Hematopoietic multipotent progenitor cell treated with erythropoietin and hydrocortisone succinate and interleukin-3 and kit ligand, for 6 days (in vitro differentiated cells): Measurements from ENCODE around the gene TYMP.
A peak's percentile ranks its signal among the peaks of the same experiment; 100 is the strongest.

ENCODE experiments used
- DNase-seq: peaks from one replicate; pipeline ENCODE4 v3.0.0-alpha.2; 2015

TYMP gene

DNA sequence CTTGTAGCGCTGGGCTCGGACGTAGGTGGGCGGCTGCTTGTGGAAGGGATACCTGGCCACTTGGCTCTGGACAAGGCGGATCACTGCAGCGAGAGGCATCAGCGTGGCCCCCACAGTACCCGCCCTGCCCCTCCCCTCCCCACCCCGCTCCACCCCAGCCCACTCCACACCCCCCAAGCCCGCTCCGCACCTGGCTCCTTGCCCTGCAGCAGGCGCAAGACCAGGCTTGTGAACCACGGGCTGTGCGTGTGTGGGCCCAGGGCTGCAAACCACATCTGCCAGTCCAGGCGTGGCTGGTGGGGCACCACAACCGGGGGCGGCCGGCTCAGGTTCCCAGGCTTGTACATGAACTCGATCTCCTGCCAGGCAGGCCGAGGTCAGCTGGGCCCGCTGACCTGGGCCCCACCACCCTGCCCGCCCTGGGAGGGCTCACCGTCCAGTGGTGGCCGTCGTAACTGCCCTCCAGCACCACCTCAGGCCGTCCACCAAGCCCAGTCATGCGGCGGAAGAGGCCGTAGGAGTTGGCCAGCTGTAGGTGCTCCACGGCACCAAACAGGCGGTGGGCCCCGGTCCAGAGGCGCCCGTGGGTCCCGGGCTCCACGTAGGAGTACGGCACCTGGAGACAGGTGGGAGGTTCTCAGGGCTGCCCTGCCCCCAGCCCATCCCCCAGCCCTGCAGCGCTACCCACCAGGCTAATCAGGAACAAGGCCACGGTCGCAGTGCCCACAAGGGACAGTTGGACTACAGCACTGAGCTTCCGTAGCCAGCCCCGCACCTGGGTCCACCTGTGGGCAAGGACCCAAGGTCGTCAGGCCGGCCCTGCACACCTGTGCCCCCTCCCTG lies 25.2 kb downstream of the TYMP start:
- no peak for DNase-seq

DNA sequence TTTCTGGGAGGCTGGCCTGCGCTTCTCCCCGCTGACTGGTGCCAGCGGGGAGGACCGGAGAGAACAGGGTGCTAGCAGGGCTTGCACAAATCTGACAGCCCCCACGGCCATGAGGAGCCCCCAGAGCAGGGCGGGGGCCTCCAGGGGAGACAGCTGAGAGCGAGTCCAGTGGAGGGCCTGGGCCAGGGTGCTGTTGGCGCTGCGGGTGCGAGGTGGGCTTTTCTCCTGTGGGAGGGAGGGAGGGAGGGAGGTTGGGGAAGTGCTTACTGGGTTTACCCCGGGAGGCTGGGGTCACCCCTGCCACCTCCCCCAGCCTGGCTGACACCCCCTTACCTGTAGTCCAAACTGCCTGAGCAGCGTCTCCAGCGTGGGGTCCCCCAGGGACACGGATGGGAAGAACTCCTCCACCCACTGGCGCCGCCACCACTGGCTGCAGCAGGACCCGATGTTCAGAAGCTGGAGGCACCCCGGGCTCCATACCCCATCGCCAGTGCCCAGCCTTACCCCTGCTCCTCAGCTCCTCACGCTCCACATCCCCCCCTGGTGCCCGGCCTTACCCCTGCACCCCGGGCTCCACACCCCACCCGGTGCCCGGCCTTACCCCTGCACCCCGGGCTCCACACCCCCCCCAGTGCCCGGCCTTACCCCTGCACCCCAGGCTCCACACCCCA lies 26.2 kb downstream of the TYMP start:
- DNase-seq, result peak; percentile 47

DNA sequence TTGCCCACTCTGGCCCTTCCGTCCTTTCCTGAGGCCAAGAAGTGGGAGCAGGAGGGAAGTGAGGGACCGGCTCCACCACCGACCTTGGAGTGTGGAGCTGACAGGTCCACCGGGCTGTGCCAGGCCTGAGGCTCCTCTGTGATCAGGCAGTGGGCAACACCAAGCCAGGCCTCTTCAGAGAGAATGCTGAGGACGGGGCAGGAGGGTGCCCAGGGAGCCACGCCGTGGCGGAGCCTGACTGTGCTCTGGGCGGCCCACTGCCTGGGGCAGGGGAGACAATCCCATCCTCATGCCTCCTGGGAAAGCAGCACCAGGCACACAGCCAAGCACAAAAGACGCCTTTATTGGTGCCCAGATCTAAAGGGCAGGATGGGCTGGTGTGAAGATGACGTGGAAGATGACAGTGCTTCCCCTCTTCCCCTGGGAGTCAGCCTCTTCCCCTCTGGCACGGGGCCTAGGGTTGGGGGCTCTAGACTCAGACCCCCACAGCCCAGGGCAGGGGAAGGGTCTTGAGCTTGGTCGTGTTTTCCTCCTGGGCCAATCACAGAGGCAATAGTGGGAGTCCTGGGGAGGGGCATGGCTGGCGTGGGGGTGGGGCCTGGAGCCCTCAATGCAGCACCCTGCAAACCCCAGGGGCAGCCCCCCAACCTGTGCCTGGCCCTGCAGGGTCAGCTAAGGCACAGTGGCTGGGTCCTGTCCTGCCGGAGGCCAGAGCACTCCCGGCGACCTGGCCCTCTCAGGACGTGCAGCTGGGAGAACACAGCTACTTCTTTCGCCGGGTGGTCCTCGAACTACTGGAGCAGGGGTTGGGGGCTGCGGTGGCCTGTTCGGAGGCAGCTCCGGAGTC lies 27.0 kb downstream of the TYMP start:
- no peak for DNase-seq

DNA sequence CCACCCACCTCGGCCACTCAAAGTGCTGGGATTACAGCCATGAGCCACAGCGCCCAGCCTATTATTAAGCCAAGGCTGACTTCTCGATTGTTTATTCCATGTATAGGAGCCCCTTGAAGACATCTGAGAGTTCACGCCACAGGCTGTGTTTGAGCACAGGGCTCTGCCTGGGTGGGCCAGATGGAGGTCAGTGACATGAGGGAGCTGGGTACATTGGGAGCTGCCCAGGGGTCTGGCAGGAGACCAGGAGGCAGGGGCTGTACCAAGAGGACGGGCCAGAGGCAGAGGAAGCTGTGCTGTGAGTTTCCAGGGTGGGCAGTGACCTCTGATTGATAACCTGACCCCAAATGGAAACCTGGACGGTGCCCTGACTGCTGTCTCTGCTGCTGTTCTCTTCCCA lies 27.7 kb downstream of the TYMP start:
- DNase-seq, result no peak

DNA sequence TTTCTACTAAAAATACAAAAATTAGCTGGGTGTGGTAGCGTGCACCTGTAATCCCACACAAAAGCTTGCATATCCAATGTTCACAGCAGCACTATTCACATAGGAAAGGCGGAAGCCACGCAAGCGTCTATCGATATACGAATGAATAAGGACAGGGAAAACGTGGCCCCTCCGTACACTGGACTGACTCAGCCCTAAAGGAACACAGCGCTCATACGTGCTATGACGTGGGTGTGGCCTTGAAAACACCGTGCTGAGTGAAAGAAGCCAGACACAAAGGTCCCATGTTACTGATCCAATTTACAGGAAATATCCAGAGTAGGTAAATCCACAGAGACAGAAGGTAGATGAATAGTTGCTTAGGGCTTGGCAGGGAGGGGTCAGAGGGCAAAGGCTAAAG lies 29.4 kb downstream of the TYMP start:
- DNase-seq, result no peak

DNA sequence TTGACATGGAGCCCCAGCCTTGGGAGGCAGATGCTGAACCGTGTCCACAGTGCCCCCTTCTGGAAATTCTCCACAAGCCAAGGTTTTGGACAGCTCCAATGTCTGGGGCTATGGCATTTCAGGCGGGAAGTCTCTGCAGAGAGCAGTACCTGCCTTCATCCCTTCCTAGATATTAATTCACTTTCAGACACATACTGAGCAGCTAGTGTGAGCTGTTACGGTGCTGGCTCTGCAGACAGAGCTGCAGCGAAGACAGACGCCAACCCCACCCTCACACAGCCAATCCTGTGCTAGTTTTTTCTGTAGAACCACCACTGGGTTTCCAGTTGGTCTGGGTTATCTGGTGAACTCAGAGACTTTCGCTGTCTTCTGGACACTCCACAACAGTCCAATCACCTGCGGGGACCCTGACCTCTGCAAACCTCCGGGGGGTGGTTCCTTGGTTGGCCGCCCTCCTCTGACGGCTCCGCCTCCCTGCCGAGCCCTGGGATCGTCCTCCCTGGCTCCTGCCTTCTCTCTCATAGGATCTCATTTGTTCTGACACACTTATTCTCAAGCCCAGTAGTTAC lies 31.4 kb downstream of the TYMP start:
- DNase-seq, result peak; percentile 90

DNA sequence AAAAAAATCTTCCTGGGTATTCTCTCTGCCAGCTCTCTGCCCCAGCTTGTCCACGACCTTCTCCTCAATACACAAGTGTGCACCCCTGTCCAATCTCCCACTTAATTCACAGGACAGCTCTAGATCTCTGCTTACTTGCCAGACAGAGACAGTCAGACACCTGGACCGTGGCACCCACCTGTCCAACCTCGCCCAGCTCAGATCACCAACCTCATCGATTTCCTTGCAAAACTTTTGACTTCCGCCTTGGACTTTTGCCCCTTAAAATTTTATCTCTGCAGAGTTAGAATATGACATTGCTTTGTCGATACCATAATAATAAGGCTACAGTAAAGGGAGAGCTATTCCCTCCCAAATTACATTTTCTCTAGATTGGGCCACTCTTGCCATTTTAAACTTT lies 32.7 kb downstream of the TYMP start:
- DNase-seq, result no peak

DNA sequence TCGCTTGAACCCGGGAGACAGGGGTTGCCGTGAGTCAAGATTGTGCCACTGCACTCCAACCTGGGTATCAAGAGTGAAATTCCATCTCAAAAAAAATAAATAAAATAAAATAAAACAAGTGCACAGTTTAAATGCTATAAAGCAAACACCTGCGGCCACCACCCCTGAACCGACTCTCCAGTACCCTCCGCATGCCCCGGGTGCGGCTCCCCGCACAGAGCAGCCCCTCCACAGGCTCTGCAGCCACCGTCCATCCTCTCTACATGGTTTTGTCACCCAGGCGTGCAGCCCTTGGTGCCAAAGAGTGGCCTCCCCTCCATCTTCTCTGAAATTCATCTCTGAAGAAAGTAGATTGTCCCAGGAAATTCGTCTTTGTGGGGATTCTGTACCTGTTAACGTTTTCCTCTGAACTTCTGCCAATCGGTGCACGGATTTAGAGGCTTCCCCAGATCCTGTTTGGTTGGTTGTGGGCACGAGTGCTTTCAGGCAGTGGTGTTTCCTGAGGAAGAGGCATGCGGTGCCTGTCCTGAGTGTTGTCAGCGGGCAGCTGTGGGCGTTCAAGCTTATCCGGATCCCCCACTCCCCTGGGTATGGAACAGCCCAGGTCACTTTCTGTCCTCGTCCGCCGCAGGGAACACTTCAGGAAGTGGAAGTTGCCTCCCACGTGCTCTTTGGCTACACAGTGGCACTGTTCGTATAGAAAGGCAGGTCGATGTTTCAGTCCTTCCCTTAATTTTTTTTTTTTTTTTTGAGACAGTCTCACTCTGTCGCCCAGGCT lies 39.1 kb downstream of the TYMP start:
- no peak for DNase-seq

DNA sequence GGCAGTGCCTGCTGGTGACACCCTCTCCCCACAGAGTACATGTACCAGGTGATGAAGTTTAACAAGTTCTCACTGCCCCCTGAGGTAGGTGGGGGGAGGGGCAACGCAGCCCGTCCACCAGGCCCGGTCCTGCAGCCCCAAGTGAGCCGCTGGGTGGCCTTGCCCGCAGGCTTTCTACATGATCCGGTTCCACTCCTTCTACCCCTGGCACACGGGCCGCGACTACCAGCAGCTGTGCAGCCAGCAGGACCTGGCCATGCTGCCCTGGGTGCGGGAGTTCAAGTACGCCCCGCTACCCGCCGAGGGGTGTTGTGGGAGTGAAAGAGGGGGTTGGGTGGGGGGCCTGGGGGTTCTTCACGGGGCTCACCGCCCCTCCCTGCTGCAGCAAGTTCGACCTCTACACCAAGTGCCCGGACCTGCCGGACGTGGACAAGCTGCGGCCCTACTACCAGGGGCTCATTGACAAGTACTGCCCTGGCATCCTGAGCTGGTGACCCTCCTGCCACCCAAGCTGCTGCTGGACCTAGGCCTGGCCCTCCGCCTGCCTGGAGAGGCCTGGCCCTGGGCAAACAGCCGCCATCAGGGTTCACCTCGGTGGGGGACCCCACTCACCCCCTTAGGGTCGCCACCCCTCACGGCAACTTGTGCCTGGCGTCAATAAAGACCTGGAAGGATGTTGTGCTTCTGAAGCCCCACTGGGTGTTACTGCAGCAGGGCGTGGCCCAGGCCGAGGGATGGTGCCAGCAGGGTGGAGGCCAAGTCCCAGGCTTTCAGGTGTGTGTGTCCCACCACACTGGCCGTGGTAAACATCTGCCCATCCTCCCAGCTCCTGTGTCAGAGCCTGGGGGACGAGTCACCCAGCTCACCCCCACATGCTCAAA lies 40.2 kb downstream of the TYMP start:
- no peak for DNase-seq

DNA sequence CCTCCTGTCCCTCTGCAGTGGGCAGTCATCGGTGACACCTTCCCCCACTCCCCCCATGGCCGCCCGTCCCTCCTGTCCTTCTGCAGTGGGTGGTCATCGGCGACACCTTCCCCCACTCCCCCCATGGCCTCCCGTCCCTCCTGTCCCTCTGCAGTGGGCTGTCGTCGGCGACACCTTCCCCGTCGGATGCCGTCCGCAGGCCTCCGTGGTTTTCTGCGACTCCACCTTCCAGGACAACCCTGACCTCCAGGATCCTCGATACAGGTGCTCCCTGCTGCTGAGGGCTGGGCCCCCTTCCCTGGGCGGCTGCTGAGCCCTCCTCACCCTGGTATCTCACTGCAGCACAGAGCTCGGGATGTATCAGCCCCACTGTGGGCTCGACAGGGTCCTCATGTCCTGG lies 40.9 kb downstream of the TYMP start:
- DNase-seq, result no peak

DNA sequence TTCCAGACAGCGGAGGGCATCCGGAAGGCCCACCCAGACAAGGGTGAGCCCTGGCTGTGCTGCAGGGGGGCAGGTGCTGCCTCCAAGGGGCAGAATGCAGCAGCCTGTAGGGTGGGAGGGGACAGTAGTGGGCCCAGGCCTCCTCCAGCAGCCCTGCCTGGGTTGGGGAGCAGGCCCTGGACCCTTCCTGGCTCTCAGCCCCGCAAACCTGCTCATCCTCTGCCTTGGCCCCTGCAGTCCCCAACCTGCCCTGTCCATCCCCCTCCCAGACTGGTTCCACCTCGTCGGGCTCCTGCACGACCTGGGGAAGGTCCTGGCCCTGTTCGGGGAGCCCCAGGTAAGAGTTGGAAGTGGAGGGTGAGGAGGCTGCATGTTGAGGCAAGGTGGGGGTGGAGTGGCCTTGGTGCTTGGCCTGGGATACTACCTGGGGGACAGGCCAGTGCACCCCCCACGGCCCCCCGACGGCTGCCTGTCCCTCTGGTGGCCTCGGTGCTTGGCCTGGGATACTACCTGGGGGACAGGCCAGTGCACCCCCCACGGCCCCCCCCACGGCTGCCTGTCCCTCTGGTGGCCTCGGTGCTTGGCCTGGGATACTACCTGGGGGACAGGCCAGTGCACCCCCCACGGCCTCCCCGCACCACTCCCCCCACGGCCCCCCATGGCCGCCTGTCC lies 41.7 kb downstream of the TYMP start:
- DNase-seq, result no peak

DNA sequence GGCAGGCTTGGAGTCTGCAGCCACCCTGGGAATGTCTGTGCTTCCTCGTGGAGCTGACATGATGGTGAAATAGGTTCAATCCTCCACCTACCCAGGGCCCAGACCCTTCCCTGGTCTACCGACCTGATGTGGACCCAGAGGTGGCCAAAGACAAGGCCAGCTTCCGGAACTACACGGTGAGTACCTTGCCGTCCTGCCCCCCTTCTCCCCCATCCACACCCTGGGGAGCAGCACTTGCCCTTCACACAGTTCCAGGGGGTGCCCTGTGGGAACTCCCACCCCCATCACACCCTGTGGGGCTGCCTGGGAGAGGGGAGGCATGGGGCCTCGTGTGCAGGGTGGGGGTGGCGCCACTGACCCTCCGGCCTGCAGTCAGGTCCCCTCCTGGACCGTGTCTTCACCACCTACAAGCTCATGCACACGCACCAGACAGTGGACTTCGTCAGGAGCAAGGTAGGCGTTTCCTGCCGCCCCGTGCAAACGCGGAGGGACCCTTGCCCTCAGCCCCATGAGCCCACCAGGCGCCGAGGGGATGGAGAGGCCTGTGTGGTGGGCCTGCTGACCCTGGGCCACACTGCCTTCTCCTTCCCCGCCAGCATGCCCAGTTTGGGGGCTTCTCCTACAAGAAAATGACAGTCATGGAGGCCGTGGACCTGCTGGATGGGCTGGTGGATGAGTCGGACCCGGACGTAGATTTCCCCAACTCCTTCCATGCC lies 42.4 kb downstream of the TYMP start:
- no peak for DNase-seq

DNA sequence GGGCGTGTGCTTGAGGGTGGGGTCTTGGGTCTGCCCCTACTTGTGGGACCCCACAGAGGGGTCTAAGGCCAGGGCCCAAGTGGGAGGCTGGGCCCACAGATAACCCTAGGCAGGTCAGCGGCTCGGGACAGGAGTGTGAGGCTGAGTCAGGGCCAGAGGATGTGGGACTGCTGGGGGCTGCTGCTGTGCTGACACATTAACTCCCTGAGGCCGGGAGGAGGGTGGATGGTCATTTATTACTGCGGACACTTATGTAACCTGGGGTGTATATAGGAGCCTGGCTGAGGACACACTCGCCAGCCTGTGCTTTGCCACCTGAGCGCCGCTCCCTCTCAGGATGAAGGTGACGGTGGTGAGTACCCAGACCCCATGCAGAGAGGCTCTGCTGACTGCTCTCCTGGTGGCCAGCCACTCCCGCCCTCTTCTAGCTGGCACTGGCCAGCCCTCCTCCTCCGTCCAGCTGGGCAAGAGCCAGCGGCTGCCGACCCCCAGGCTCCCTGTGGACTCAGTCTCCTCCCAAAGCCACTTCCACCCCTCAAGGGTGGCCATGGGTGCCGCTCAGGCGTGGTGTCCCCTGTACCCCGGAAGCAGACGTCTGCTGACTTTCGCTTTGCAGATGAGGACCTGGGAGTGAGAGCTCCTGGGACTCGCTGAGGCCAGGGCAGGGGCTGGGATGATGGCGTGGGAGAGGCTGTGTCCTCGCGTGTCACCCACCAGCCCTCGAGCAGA lies 43.1 kb downstream of the TYMP start, which contains the start of gene MIOX:
Gene MIOX (plus strand): TSS at position 299 of the 729 bp plus-strand sequence. CDS start 39 bp downstream, at position 338.
- DNase-seq, result no peak

DNA sequence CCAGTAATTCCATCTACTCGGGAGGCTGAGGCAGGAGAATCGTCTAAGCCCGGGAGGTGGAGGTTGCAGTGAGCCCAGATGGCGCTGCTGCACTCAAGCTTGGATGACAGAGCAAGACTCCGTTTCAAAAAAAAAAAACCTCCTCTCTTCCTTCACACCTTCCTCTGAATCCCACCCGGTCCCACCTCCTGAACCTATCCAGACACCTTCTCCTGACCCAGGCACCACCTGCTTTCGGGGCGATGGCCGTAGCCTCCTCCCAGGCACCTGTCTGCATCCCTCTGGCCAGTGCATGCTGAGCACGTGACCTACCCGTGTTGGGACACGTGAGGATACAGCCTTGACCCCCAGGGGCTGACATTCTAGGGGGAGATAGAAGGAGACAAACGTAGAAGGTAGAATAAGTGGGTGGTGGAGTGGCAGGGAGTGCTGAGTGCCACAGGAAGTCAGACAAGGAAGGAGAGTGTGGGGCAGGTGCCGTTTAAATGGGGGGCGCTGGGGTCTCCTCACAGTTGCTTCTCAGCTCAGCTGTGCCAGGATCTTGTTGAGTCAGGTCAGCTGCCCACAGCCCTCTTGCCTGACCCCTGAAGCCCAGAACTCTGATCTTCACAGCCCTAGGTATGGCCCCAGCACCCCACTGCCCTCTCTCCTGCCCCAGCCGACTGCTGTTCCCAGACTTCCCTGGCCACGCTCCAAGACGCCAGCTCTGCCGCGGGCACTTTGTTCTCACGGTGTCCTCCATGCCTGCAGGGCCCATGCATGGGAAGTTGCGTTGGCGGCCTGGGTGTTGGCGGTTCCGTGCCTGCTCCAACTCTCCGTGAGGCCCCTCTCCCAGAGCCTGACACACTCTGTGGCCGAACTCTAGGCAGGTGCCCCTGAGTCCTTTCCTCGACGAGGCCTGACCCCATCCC lies 44.3 kb downstream of the TYMP start:
- no peak for DNase-seq

DNA sequence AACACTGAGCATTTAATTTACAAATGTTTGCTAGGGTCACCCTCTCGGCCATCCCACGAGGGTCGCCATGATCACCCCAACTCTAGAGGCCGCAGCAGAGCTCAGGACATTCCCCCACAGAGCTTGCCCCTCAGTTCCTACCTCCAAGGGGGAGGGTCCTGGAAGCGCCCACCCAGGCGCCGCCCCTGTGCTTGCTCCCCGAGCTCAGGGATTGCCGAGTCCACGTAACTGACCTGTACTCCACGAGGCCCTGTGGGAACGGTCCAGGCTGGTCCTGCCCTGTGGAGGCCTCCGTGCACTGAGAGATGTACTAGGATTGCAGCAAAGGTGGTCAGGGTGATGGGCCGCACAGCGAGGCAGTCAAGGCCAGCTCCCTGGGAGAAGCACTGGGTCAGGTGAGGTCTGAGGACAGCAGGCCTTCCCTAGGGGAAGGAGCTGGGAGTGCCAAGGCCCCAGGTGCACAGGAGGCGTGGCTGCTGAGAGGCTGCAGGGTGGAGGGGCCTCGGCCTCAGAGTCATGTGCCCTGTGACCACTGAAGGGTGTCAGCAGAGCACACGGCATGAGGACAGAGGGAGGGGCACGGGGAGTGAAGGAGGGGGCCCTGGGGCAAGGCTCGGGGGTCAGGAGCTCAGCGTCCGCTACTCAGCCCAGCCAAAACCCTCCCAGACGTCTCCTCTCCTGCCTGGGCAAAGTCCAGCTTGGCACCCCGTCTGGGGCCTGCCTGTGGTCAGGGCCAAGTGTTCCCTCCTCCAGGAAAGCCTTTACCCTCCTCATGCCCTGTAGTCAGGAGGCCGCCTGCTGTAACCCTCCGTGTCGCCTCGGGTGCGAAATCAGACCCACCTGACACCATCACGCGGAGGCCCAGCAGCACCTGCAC lies 45.6 kb downstream of the TYMP start:
- DNase-seq, result no peak

DNA sequence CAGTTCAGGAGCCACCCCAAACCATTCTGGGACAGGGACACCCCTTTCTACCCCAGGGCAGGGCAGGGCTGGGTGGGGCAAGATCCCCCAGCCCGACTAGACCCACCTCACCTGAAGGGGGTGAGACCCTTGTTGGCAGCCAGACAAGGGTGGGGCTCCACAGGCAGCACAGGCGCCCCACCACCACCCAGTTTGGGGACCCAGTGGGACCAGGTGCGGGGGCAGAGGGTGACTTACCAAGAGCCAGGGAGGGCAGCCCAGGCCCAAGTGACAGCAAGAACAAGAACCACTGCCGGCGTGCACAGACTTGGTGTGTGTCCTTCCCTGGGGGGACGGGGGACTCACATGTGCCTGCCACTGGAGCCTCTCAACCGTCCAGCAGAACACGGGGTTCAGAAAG lies 46.3 kb downstream of the TYMP start:
- DNase-seq, result no peak

DNA sequence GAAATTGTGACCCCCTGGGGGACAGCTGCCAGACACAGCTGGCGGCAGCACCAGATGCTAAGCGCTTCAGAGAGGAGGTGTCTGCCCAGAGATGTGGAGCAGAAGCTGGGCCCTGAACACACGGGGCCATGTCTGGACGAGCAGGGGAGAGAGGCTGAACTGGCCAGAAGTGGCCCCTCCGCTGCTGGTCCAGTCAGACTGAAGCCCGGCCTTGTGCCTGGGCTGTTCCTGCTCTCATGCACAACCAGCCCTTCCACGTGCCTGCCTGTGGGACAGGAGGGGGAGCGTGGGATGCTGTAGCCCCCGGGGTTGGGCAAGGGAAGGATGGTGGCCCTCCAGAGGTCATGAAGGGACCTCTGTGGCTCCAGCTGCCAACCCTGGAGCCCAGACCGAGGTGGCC lies 46.7 kb downstream of the TYMP start:
- no peak for DNase-seq
